ENCODE results near the gene EXOC6. TPM values are rescaled to one million over a fixed set of nuclear protein-coding genes. Genes with fewer than 3 reads are reported as not detected.

The EXOC6 gene
- total RNA-seq, 3 donors from 2014 or later (not counting 1 experiment from before 2014, with no cell fraction given) = 12.1 to 18.2 (median 16.1) TPM

- Histone ChIP-seq H3K4me1 (ENCODE audit: control insufficient read depth, insufficient read depth, low read length) (no peaks in the 10 kb centered on the region), H3K4me3 (ENCODE audit: low read length) (no peak overlapping the region), H3K36me3 (ENCODE audit: control insufficient read depth, insufficient read depth, low read length) (peaks cover 5% of the 10 kb centered on the region), H3K27ac (ENCODE audit: low read length) (no peak overlapping the region), H3K9me3 (ENCODE audit: control insufficient read depth, insufficient read depth, low read length) (no peaks in the 10 kb centered on the region), H3K27me3 (ENCODE audit: control insufficient read depth, insufficient read depth, low read length) (no peaks in the 10 kb centered on the region)
- ATAC-seq (no peak), DNase-seq (no peak)
- H3K36me3 Mint-ChIP-seq = peaks cover 12% of the 10 kb centered on the region
- peaks cover 4 to 6% of the 10 kb centered on the region in 2 donors for H3K9me3 Mint-ChIP-seq
- no peaks in the 10 kb centered on the region for H3K4me1 Mint-ChIP-seq
- no peak overlapping the region for H3K27ac Mint-ChIP-seq
- intact Hi-C loops (cut with micrococcal nuclease) = no loop called here
- H3K4me3 Mint-ChIP-seq = no peak overlapping the region
- H3K27me3 Mint-ChIP-seq (ENCODE audit: low read depth in 2 of 2) = no peaks in the 10 kb centered on the region
- no peak for TF ChIP-seq CTCF (IDR thresholded peaks at IDR 0.05)
- 92% methylated on average over 2 of the region's 2 CpGs for WGBS (ENCODE audit: insufficient coverage)
These were observed 68.1 kb downstream of the EXOC6 start for GRCh38 chr10:92916433-92916832.

- Histone ChIP-seq H3K27me3 (ENCODE audit: control insufficient read depth, insufficient read depth, low read length) (no peaks in the 10 kb centered on the region), H3K4me1 (ENCODE audit: control insufficient read depth, insufficient read depth, low read length) (no peaks in the 10 kb centered on the region), H3K9me3 (ENCODE audit: control insufficient read depth, insufficient read depth, low read length) (no peaks in the 10 kb centered on the region), H3K4me3 (ENCODE audit: low read length) (no peak overlapping the region), H3K36me3 (ENCODE audit: control insufficient read depth, insufficient read depth, low read length) (peaks cover 3% of the 10 kb centered on the region), H3K27ac (ENCODE audit: low read length) (no peak overlapping the region)
- Mint-ChIP-seq H3K27me3 (ENCODE audit: low read depth in 2 of 2) (no peaks in the 10 kb centered on the region), H3K4me1 (peaks cover 0 to 4% of the 10 kb centered on the region in 2 donors), H3K36me3 (peaks cover 12% of the 10 kb centered on the region), H3K4me3 (no peak overlapping the region), H3K9me3 (peaks cover 4 to 6% of the 10 kb centered on the region in 2 donors), H3K27ac (no peak overlapping the region)
- TF ChIP-seq CTCF (IDR thresholded peaks at IDR 0.05) = no peak
- intact Hi-C loops (cut with micrococcal nuclease) = no loop called here
- no peak for DNase-seq
- WGBS (ENCODE audit: insufficient coverage) = no CpG with 5 or more reads among the region's 3 CpGs
- ATAC-seq = no peak
These were observed 70.3 kb downstream of the EXOC6 start for GRCh38 chr10:92918603-92919002.

GRCh38 chr10:92920866-92921265 is 72.5 kb downstream of the EXOC6 start:
- Mint-ChIP-seq H3K4me1 (peaks cover 0 to 4% of the 10 kb centered on the region in 2 donors), H3K27me3 (ENCODE audit: low read depth in 2 of 2) (no peaks in the 10 kb centered on the region), H3K36me3 (peaks cover 12% of the 10 kb centered on the region), H3K4me3 (no peak overlapping the region), H3K9me3 (peaks cover 4 to 6% of the 10 kb centered on the region in 2 donors), H3K27ac (no peak overlapping the region)
- Histone ChIP-seq H3K9me3 (ENCODE audit: control insufficient read depth, insufficient read depth, low read length) (no peaks in the 10 kb centered on the region), H3K27me3 (ENCODE audit: control insufficient read depth, insufficient read depth, low read length) (no peaks in the 10 kb centered on the region), H3K27ac (ENCODE audit: low read length) (no peak overlapping the region), H3K4me1 (ENCODE audit: control insufficient read depth, insufficient read depth, low read length) (no peaks in the 10 kb centered on the region), H3K36me3 (ENCODE audit: control insufficient read depth, insufficient read depth, low read length) (peaks cover 3% of the 10 kb centered on the region), H3K4me3 (ENCODE audit: low read length) (no peak overlapping the region)
- no peak for ATAC-seq
- no peak for TF ChIP-seq CTCF (IDR thresholded peaks at IDR 0.05)
- intact Hi-C loops (cut with micrococcal nuclease) = no loop called here
- no peak for DNase-seq

GRCh38 chr10:92923416-92923815 is 75.1 kb downstream of the EXOC6 start:
- ATAC-seq (no peak), DNase-seq (no peak)
- Mint-ChIP-seq H3K4me1 (peaks cover 0 to 4% of the 10 kb centered on the region in 2 donors), H3K27me3 (ENCODE audit: low read depth in 2 of 2) (no peaks in the 10 kb centered on the region), H3K9me3 (peaks cover 4 to 6% of the 10 kb centered on the region in 2 donors), H3K36me3 (peaks cover 15% of the 10 kb centered on the region), H3K4me3 (no peak overlapping the region), H3K27ac (no peak overlapping the region)
- Histone ChIP-seq H3K27me3 (ENCODE audit: control insufficient read depth, insufficient read depth, low read length) (no peaks in the 10 kb centered on the region), H3K27ac (ENCODE audit: low read length) (no peak overlapping the region), H3K4me3 (ENCODE audit: low read length) (no peak overlapping the region), H3K36me3 (ENCODE audit: control insufficient read depth, insufficient read depth, low read length) (peaks cover 7% of the 10 kb centered on the region), H3K4me1 (ENCODE audit: control insufficient read depth, insufficient read depth, low read length) (no peaks in the 10 kb centered on the region), H3K9me3 (ENCODE audit: control insufficient read depth, insufficient read depth, low read length) (no peaks in the 10 kb centered on the region)
- intact Hi-C loops (cut with micrococcal nuclease) = no loop called here
- 92% methylated on average over 1 of the region's 1 CpG for WGBS (ENCODE audit: insufficient coverage)
- TF ChIP-seq CTCF (IDR thresholded peaks at IDR 0.05) = no peak
